Endothelial cell of umbilical vein (primary cell): ENCODE results near the gene APOL2.

ENCODE experiments used
- CTCF ChIP-seq, 2 donors: IDR thresholded peaks; 1 replicate in 1 of 2; 2 replicates in 1 of 2; pipeline ENCODE4 v1.5.1; 2011; ENCODE audit warnings: low read length in 2 of 2, mild to moderate bottlenecking in 2 of 2, moderate library complexity in 2 of 2, control low read depth in 1 of 2, inconsistent platforms in 1 of 2, low read depth in 1 of 2; ENCODE audit not compliant: insufficient read depth in 1 of 2; ENCODE audit errors: extremely low read depth in 1 of 2
- EZH2 ChIP-seq: IDR thresholded peaks from 2 replicates; pipeline ENCODE4 v1.6.1; 2012; ENCODE audit warnings: borderline replicate concordance, low read depth, mild to moderate bottlenecking, moderate library complexity, low read length, inconsistent platforms; ENCODE audit not compliant: severe bottlenecking
- GATA2 ChIP-seq: IDR thresholded peaks from 2 replicates; pipeline ENCODE4 v1.7.0; 2011; ENCODE audit warnings: low read depth, mild to moderate bottlenecking, moderate library complexity, mixed read lengths, low read length; ENCODE audit not compliant: insufficient read length, insufficient read depth
- JUN ChIP-seq: IDR thresholded peaks from 2 replicates; pipeline ENCODE4 v1.6.1; 2011; ENCODE audit warnings: borderline replicate concordance, low read depth; ENCODE audit not compliant: insufficient read length, insufficient read depth
- MAX ChIP-seq: IDR thresholded peaks from 2 replicates; pipeline ENCODE4 v1.6.1; 2011; ENCODE audit not compliant: insufficient read depth, insufficient read length
- MYC ChIP-seq: IDR thresholded peaks from one replicate; pipeline ENCODE4 v1.6.1; 2011; ENCODE audit warnings: mild to moderate bottlenecking, low read depth, low read length
- POLR2A ChIP-seq: IDR thresholded peaks from 2 replicates; pipeline ENCODE4 v1.6.1; 2012; ENCODE audit warnings: low read depth, mild to moderate bottlenecking, control low read depth, low read length
- POLR2AphosphoS5 ChIP-seq: IDR thresholded peaks from 2 replicates; pipeline ENCODE4 v1.6.1; 2012; ENCODE audit warnings: low read depth, mild to moderate bottlenecking, control low read depth, low read length, moderate library complexity; ENCODE audit not compliant: insufficient read depth

GRCh38 chr22:36191106-36191836 lies 48.1 kb downstream of the APOL2 start:
- TF ChIP-seq CTCF (IDR thresholded peaks at IDR 0.05; ENCODE audit: extremely low read depth in 1 of 2, insufficient read depth in 1 of 2, low read depth in 1 of 2, low read length in 2 of 2) = no peak
- TF ChIP-seq POLR2A = no peak
- TF ChIP-seq MAX = no peak
- no peak for TF ChIP-seq POLR2AphosphoS5
- no peak for TF ChIP-seq EZH2
- no peak for TF ChIP-seq GATA2
- TF ChIP-seq MYC = no peak
- TF ChIP-seq JUN = no peak
